Activated CD8-positive, alpha-beta memory T cell treated with anti-CD3 and anti-CD28 coated beads for 24 hours (primary cell): Measurements from ENCODE around the gene CNTNAP1.

Experiments used
- DNase-seq: peaks from one replicate; pipeline ENCODE4 v3.0.0-alpha.2; 2020

Gene CNTNAP1

GRCh38 chr17:42743595-42744282 is 61.4 kb downstream of the CNTNAP1 start:
- no peak for DNase-seq

- DNase-seq = no peak
Measured at GRCh38 chr17:42744283-42744805, 62.0 kb downstream of the CNTNAP1 start.

GRCh38 chr17:42744806-42745617 is 62.7 kb downstream of the CNTNAP1 start, which contains the start of gene EZH1:
Gene EZH1, minus strand, starts transcription at chr17:42745040. Its CDS starts 16,099 bp downstream, at chr17:42728941.
- peak; percentile 97 for DNase-seq

GRCh38 chr17:42748202-42748907 is 66.0 kb downstream of the CNTNAP1 start:
- no peak for DNase-seq

GRCh38 chr17:42748908-42749798 is 66.8 kb downstream of the CNTNAP1 start:
- no peak for DNase-seq
